IPS-18a (cell line): ENCODE results near the gene MYL5.
"Not testable (repeated sequence)": the region's sequence is repeated elsewhere in the genome, so short reads cannot be mapped to it uniquely, and the experiment has no call there.

Experiments
- H3K27ac ChIP-seq: one replicate; pipeline ENCODE4 v1.5.1; 2013; ENCODE audit warnings: low read length
- H3K27me3 ChIP-seq: one replicate; pipeline ENCODE4 v1.6.1; 2013; ENCODE audit warnings: mild to moderate bottlenecking, low read length; ENCODE audit not compliant: control insufficient read depth, insufficient read depth
- H3K36me3 ChIP-seq: one replicate; pipeline ENCODE4 v1.6.1; 2013; ENCODE audit warnings: low read depth, low read length; ENCODE audit not compliant: control insufficient read depth
- H3K4me1 ChIP-seq: one replicate; pipeline ENCODE4 v1.6.1; 2013; ENCODE audit warnings: low read depth, low read length; ENCODE audit not compliant: control insufficient read depth
- H3K4me3 ChIP-seq: one replicate; pipeline ENCODE4 v1.5.1; 2013; ENCODE audit warnings: low read length
- H3K9ac ChIP-seq: one replicate; pipeline ENCODE4 v1.6.1; 2013; ENCODE audit warnings: mild to moderate bottlenecking, low read length, moderate library complexity
- H3K9me3 ChIP-seq: one replicate; pipeline ENCODE4 v1.6.1; 2013; ENCODE audit warnings: low read depth, low read length; ENCODE audit not compliant: control insufficient read depth

Gene MYL5

GRCh38 chr4:661881-662761, 12.2 kb upstream of the MYL5 start:
- Histone ChIP-seq H3K27me3 (no peaks in the 10 kb centered on the region), H3K9ac (no peak overlapping the region), H3K4me1 (no peaks in the 10 kb centered on the region), H3K4me3 (no peak overlapping the region), H3K36me3 (no peaks in the 10 kb centered on the region), H3K9me3 (no peaks in the 10 kb centered on the region), H3K27ac (no peak overlapping the region)

DNA sequence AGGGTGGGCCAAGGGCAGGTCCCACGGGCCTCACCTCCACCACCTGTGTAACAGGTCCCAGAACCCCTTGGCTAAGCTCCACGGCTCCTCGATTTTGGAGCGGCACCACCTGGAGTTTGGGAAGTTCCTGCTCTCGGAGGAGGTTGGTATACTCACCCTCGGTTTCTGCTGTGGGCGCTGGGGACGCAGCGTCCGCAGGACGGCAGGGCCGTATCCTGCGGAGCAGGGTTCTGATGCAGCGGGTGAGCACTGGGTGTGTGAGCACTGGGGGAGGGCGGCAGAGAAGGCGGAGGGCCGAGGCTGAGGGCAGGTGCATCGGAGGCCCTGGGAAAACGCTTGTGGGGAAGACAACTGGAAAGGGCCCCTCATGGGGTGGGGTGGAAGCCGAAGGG, 11.3 kb upstream of the MYL5 start:
- Histone ChIP-seq H3K4me1 (no peaks in the 10 kb centered on the region), H3K27me3 (no peaks in the 10 kb centered on the region), H3K27ac (no peak overlapping the region), H3K36me3 (no peaks in the 10 kb centered on the region), H3K9me3 (no peaks in the 10 kb centered on the region), H3K9ac (peak overlapping the region; percentile 57), H3K4me3 (peak overlapping the region; percentile 84)

- Histone ChIP-seq H3K27me3 (no peaks in the 10 kb centered on the region), H3K4me1 (no peaks in the 10 kb centered on the region), H3K9ac (peak overlapping the region; percentile 57), H3K9me3 (no peaks in the 10 kb centered on the region), H3K36me3 (no peaks in the 10 kb centered on the region), H3K4me3 (peak overlapping the region; percentile 84), H3K27ac (no peak overlapping the region)
These were observed 10.6 kb upstream of the MYL5 start for GRCh38 chr4:663438-664428.

GRCh38 chr4:664713-665231, 9.6 kb upstream of the MYL5 start:
- Histone ChIP-seq H3K36me3 (no peaks in the 10 kb centered on the region), H3K27me3 (no peaks in the 10 kb centered on the region), H3K27ac (no peak overlapping the region), H3K4me3 (peak overlapping the region; percentile 84), H3K9ac (no peak overlapping the region), H3K4me1 (no peaks in the 10 kb centered on the region), H3K9me3 (no peaks in the 10 kb centered on the region)

- no peaks in the 10 kb centered on the region for H3K9me3 ChIP-seq
- H3K9ac ChIP-seq = no peak overlapping the region
- no peaks in the 10 kb centered on the region for H3K36me3 ChIP-seq
- no peaks in the 10 kb centered on the region for H3K4me1 ChIP-seq
- no peak overlapping the region for H3K4me3 ChIP-seq
- no peaks in the 10 kb centered on the region for H3K27me3 ChIP-seq
- no peak overlapping the region for H3K27ac ChIP-seq
These were observed 9.0 kb upstream of the MYL5 start for GRCh38 chr4:665381-665750.

DNA sequence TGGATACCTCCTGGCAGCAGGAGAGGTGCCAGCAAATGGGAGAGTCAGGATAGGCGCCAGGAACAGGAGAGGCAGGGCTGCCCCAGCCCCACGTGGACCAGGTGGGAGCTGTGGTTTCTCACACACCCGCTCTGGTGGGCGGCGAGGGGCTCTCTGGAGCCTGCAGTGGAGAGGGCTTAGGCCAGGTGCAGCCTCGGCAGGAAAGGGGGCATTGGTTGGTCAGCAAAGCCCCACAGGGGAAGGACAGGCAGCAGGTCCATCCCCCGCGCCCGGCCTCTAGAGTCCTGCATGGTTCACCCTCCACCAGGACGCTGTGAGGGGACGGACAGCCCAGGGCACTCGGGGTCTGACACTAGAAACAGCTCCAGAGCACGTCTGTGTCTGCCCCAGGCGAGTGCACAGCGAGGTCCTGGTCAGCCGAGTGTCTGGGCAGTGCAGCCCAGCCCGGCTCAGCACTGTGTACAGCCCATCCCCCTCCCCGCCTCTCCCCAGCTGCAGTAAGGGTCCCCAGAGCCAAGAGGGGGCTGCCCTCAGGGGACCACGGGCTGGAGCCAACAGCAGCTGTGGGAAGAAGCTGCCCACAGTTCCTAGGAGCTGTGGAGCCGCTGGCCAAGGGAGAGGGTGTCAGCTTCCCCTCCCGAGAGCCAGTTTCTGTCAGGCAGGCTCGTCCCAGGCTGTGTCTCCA, 8.4 kb upstream of the MYL5 start:
- Histone ChIP-seq H3K27me3 (no peaks in the 10 kb centered on the region), H3K4me1 (no peaks in the 10 kb centered on the region), H3K9me3 (no peaks in the 10 kb centered on the region), H3K36me3 (no peaks in the 10 kb centered on the region), H3K4me3 (no peak overlapping the region), H3K9ac (no peak overlapping the region), H3K27ac (no peak overlapping the region)

DNA sequence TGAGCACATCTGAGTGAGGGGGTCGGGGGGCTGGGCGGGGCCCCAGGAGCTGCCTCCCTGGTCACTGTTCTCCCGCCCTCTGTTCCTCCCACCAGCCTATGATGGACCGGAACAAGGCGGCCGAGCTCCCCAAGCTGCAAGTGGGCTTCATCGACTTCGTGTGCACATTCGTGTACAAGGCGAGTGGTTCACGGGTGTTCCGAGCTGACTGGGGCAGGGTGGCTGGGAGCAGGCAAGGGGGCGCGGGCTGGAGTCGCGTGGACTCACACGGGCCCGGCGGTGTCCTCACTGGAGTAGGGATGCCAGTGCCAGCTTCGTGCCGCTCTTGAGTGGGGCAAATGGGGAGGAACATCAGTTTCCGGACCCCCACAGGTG, 7.9 kb upstream of the MYL5 start:
- no peaks in the 10 kb centered on the region for H3K27me3 ChIP-seq
- no peaks in the 10 kb centered on the region for H3K4me1 ChIP-seq
- peaks cover 2% of the 10 kb centered on the region for H3K36me3 ChIP-seq
- H3K4me3 ChIP-seq = no peak overlapping the region
- no peak overlapping the region for H3K9ac ChIP-seq
- H3K9me3 ChIP-seq = no peaks in the 10 kb centered on the region
- H3K27ac ChIP-seq = no peak overlapping the region

GRCh38 chr4:666822-667544, 7.4 kb upstream of the MYL5 start:
- no peak overlapping the region for H3K27ac ChIP-seq
- H3K9ac ChIP-seq = no peak overlapping the region

DNA sequence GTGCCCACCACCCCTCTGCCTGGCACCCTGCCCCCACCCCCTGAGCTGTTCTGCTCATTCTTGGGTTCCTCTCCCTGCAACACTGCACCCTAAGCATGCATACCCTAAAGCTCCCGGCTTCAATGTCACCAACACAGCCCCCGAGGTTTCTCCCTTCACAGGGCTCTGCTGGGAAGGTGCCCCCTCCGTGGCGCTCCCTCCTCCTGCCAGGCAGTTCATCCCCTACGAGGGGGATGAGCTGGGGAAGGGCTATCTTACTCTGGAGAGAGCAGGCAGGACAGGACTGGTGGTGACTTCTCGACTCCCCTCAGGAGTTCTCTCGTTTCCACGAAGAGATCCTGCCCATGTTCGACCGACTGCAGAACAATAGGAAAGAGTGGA, 6.8 kb upstream of the MYL5 start:
- Histone ChIP-seq H3K27me3 (no peaks in the 10 kb centered on the region), H3K4me3 (no peak overlapping the region), H3K36me3 (peaks cover 13% of the 10 kb centered on the region), H3K9me3 (no peaks in the 10 kb centered on the region), H3K27ac (no peak overlapping the region), H3K9ac (no peak overlapping the region), H3K4me1 (no peaks in the 10 kb centered on the region)

More at GRCh38 chr4:666822-667544, 7.4 kb upstream of the MYL5 start:
- H3K4me1 ChIP-seq = no peaks in the 10 kb centered on the region
- peaks cover 7% of the 10 kb centered on the region for H3K36me3 ChIP-seq
- H3K27me3 ChIP-seq = no peaks in the 10 kb centered on the region
- H3K4me3 ChIP-seq = no peak overlapping the region
- H3K9me3 ChIP-seq = no peaks in the 10 kb centered on the region

GRCh38 chr4:668219-668618, 6.1 kb upstream of the MYL5 start:
- not testable (repeated sequence) for H3K4me1 ChIP-seq, H3K4me3 ChIP-seq, H3K9ac ChIP-seq, H3K9me3 ChIP-seq, H3K27me3 ChIP-seq, H3K27ac ChIP-seq
- H3K36me3 ChIP-seq = peaks cover 14% of the 10 kb centered on the region
